Activated CD4-positive, alpha-beta T cell treated with anti-CD3 and anti-CD28 coated beads for 36 hours (primary cell): ENCODE measurements around the gene MGAT5B. TPM values are rescaled to one million over a fixed set of nuclear protein-coding genes. Genes with fewer than 3 reads are reported as not detected.

ENCODE experiments used
- ATAC-seq: fragments of 200-7000 bp; cut with Tn5 transposase; one replicate; pipeline ENCODE4 v1.10.0; 2021; ENCODE audit warnings: mild to moderate bottlenecking, moderate library complexity
- CTCF ChIA-PET: fragments of 350-600 bp; sonication (Branson Sonifier 250); formaldehyde crosslinking; loops from one replicate; lab custom pipeline; 2021; ENCODE audit warnings: antibody characterized with exemption; lab: Charles Lee
- POLR2A ChIA-PET: fragments of 350-600 bp; sonication (Branson Sonifier 250); formaldehyde crosslinking; loops from one replicate; lab custom pipeline; 2021; ENCODE audit warnings: antibody characterized with exemption, inconsistent platforms; lab: Charles Lee
- DNase-seq: peaks from one replicate; pipeline ENCODE4 v3.0.0-alpha.2; 2020
- H3K27ac Mint-ChIP-seq: one replicate; pipeline ENCODE4 v1.8.0; 2021; ENCODE audit warnings: mixed read lengths
- H3K27me3 Mint-ChIP-seq: one replicate; pipeline ENCODE4 v1.8.0; 2021; ENCODE audit warnings: mixed read lengths
- H3K36me3 Mint-ChIP-seq: one replicate; pipeline ENCODE4 v1.8.0; 2021; ENCODE audit warnings: low read depth, mixed read lengths
- H3K4me1 Mint-ChIP-seq: one replicate; pipeline ENCODE4 v1.8.0; 2021; ENCODE audit warnings: mixed read lengths
- H3K4me3 Mint-ChIP-seq: one replicate; pipeline ENCODE4 v1.8.0; 2021; ENCODE audit warnings: mild to moderate bottlenecking, moderate library complexity, mixed read lengths
- H3K9me3 Mint-ChIP-seq: one replicate; pipeline ENCODE4 v1.8.0; 2021; ENCODE audit warnings: low read depth, mixed read lengths
- intact Hi-C, 2 experiments: fragments of 100-400 bp; cut with DNase I in 1 of 2; cut with micrococcal nuclease in 1 of 2; formaldehyde crosslinking; loops; one replicate each; pipeline versions ENCODE4 v1.14.2 to v1.15.1; 2022 to 2024; cut with DNase I, micrococcal nuclease
- total RNA-seq, 2 experiments: library from RNA; stranded (reverse); gene quantifications; one replicate each; pipeline ENCODE4 v1.2.3, GENCODE V29; 2021

Gene MGAT5B
- total RNA-seq, 2 experiments from 2014 or later, result not detected

DNA sequence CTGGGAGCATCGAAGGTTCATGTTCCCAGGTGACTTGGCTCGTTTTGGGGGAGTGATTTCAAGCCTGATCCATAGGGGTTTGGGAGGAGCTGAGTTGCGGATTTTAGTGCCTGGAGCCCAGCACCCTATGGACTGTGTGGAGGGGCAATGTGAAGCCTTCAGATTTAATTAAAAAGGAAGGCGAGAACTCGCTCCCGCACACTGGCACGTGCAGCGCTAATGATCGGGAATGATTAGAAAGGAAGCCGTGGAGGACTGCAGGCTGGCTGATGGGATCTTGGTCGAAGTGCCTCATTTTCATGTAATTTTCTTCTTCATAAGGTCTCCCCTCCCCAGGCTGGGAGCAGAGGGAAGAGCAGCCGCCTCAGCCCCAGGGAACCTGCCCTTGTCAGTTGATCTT lies 12.8 kb downstream of the MGAT5B start:
- Mint-ChIP-seq H3K9me3 (no peaks in the 10 kb centered on the region), H3K27ac (no peak overlapping the region), H3K4me1 (no peaks in the 10 kb centered on the region), H3K36me3 (no peaks in the 10 kb centered on the region), H3K27me3 (no peaks in the 10 kb centered on the region), H3K4me3 (no peak overlapping the region)
- CTCF ChIA-PET, result interaction anchor here (0.7 kb wide), 2 partner anchors 248 to 686 kb away, joined by 3 read pairs; no protein-coding TSS in a partner anchor
- intact Hi-C loops, result no loop called here
- DNase-seq (no peak), ATAC-seq (no peak)
- POLR2A ChIA-PET, result no interaction called here

DNA sequence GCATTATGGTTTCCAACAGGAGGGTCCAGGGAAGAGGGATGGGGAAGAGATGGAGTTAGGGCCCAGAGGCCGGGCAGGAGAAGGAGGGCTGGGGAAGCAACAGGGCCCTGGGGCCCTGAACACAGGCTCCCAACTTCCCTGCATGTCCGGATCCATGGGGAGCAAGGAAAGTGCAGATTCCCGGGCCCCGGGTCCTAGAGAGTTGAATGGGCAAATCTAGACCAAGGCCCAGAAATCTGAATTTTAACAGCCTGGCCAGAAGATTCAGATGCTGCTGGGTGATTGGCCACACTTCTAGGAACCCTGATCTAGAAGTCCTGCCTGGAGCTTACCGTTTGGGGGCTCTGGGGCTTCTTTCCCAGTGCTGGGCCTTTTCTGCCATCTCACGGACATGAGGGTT lies 13.2 kb downstream of the MGAT5B start:
- ChIA-PET POLR2A (no interaction called here), CTCF (interaction anchor here (0.7 to 1.2 kb wide), 4 partner anchors 9 to 686 kb away, joined by 3 to 5 read pairs (median 3); no protein-coding TSS in a partner anchor)
- intact Hi-C loops, result no loop called here
- Mint-ChIP-seq H3K9me3 (no peaks in the 10 kb centered on the region), H3K27me3 (no peaks in the 10 kb centered on the region), H3K4me3 (no peak overlapping the region), H3K36me3 (no peaks in the 10 kb centered on the region), H3K27ac (no peak overlapping the region), H3K4me1 (no peaks in the 10 kb centered on the region)
- no peak for DNase-seq
- ATAC-seq, result no peak

DNA sequence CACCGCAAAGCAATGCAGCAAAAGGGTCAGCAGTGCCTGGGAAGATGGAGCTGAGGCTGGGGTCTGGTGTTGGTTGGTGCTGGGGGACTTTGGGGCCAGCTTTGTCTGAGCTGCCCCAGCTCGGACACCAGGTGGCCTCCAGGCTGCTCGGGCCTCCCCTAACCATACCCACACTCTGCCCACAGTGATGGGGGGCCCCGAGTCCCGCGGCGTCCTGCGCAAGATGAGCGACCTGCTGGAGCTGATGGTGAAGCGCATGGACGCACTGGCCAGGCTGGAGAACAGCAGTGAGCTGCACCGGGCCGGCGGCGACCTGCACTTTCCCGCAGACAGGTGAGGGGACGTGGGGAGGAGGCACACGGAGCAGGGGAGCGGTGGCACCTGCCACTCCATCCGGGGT lies 13.8 kb downstream of the MGAT5B start:
- ChIA-PET POLR2A (no interaction called here), CTCF (interaction anchor here (0.7 to 1.2 kb wide), 2 partner anchors 9 to 182 kb away, joined by 3 to 5 read pairs; no protein-coding TSS in a partner anchor)
- Mint-ChIP-seq H3K27me3 (no peaks in the 10 kb centered on the region), H3K9me3 (no peaks in the 10 kb centered on the region), H3K27ac (no peak overlapping the region), H3K4me3 (no peak overlapping the region), H3K4me1 (no peaks in the 10 kb centered on the region), H3K36me3 (no peaks in the 10 kb centered on the region)
- ATAC-seq (no peak), DNase-seq (no peak)
- intact Hi-C loops, result no loop called here

- no peaks in the 10 kb centered on the region for H3K9me3 Mint-ChIP-seq
- no peak overlapping the region for H3K27ac Mint-ChIP-seq
- no peaks in the 10 kb centered on the region for H3K4me1 Mint-ChIP-seq
- CTCF ChIA-PET, result interaction anchor here (0.6 to 1.6 kb wide), 3 partner anchors 16 to 172 kb away, joined by 3 to 5 read pairs (median 3); partner anchors contain the start of gene MGAT5B
- no peaks in the 10 kb centered on the region for H3K36me3 Mint-ChIP-seq
- no peak overlapping the region for H3K4me3 Mint-ChIP-seq
- no peaks in the 10 kb centered on the region for H3K27me3 Mint-ChIP-seq
- POLR2A ChIA-PET, result interaction anchor here (0.6 kb wide), 1 partner anchor 112 kb away, joined by 3 read pairs; no protein-coding TSS in a partner anchor
- no peak for DNase-seq
- intact Hi-C loops, result no loop called here
- ATAC-seq, result no peak
These were observed 15.7 kb downstream of the MGAT5B start for GRCh38 chr17:76883744-76884525.

- Mint-ChIP-seq H3K4me1 (no peaks in the 10 kb centered on the region), H3K4me3 (no peak overlapping the region), H3K9me3 (no peaks in the 10 kb centered on the region), H3K27ac (no peak overlapping the region), H3K27me3 (no peaks in the 10 kb centered on the region), H3K36me3 (no peaks in the 10 kb centered on the region)
- ChIA-PET POLR2A (interaction anchor here (0.6 kb wide), 1 partner anchor 70 kb away, joined by 3 read pairs; no protein-coding TSS in a partner anchor), CTCF (interaction anchor here (0.6 kb wide), 1 partner anchor 68 kb away, joined by 3 read pairs; no protein-coding TSS in a partner anchor)
- ATAC-seq, result no peak
- intact Hi-C loops, result no loop called here
- no peak for DNase-seq
These were observed 17.0 kb downstream of the MGAT5B start for GRCh38 chr17:76884995-76885893.

GRCh38 chr17:76885894-76886290 lies 17.7 kb downstream of the MGAT5B start:
- no peak overlapping the region for H3K27ac Mint-ChIP-seq
- ChIA-PET POLR2A (interaction anchor here (0.6 kb wide), 1 partner anchor 71 kb away, joined by 3 read pairs; no protein-coding TSS in a partner anchor), CTCF (no interaction called here)
- no peak overlapping the region for H3K4me3 Mint-ChIP-seq
- no peaks in the 10 kb centered on the region for H3K27me3 Mint-ChIP-seq
- ATAC-seq, result no peak
- no peaks in the 10 kb centered on the region for H3K9me3 Mint-ChIP-seq
- H3K4me1 Mint-ChIP-seq, result no peaks in the 10 kb centered on the region
- H3K36me3 Mint-ChIP-seq, result no peaks in the 10 kb centered on the region
- no peak for DNase-seq
- intact Hi-C loops, result no loop called here

GRCh38 chr17:76886395-76886794 lies 18.2 kb downstream of the MGAT5B start:
- ChIA-PET CTCF (no interaction called here), POLR2A (no interaction called here)
- Mint-ChIP-seq H3K9me3 (no peaks in the 10 kb centered on the region), H3K36me3 (no peaks in the 10 kb centered on the region), H3K27me3 (no peaks in the 10 kb centered on the region), H3K27ac (no peak overlapping the region), H3K4me1 (no peaks in the 10 kb centered on the region), H3K4me3 (no peak overlapping the region)
- no peak for ATAC-seq
- intact Hi-C loops, result no loop called here
- DNase-seq, result no peak

DNA sequence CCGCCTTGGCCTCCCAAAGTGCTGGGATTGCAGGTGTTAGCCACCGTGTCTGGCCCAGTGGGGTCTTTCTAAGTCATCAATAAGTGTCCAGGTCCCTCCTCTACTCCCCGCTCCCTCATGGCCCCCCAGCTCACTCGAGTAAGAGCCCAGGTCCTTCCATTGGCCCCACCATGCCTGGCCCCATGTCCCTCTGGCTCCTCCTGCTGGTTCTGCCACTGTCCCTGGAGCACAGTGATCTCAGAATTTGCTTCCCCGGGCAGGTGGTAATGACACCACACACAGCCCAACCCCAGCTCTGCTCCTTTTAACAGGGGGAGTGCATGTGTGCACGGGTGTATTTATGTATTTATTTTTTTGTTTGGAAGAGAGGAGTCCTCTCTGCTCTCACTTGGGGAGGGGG lies 19.6 kb downstream of the MGAT5B start:
- Mint-ChIP-seq H3K4me1 (no peaks in the 10 kb centered on the region), H3K4me3 (no peak overlapping the region), H3K9me3 (no peaks in the 10 kb centered on the region), H3K27ac (no peak overlapping the region), H3K27me3 (no peaks in the 10 kb centered on the region), H3K36me3 (no peaks in the 10 kb centered on the region)
- DNase-seq (no peak), ATAC-seq (no peak)
- ChIA-PET CTCF (no interaction called here), POLR2A (no interaction called here)
- intact Hi-C loops, result no loop called here

GRCh38 chr17:76888661-76889060 lies 20.5 kb downstream of the MGAT5B start:
- ChIA-PET POLR2A (no interaction called here), CTCF (interaction anchor here (0.6 kb wide), 2 partner anchors 174 to 501 kb away, joined by 3 to 4 read pairs; no protein-coding TSS in a partner anchor)
- no peaks in the 10 kb centered on the region for H3K9me3 Mint-ChIP-seq
- no peak for ATAC-seq
- H3K36me3 Mint-ChIP-seq, result no peaks in the 10 kb centered on the region
- H3K4me1 Mint-ChIP-seq, result no peaks in the 10 kb centered on the region
- DNase-seq, result no peak
- H3K27me3 Mint-ChIP-seq, result no peaks in the 10 kb centered on the region
- no peak overlapping the region for H3K4me3 Mint-ChIP-seq
- H3K27ac Mint-ChIP-seq, result no peak overlapping the region
- intact Hi-C loops, result no loop called here

GRCh38 chr17:76889323-76889722 lies 21.1 kb downstream of the MGAT5B start:
- POLR2A ChIA-PET, result no interaction called here
- ATAC-seq (no peak), DNase-seq (no peak)
- Mint-ChIP-seq H3K27ac (no peak overlapping the region), H3K4me3 (no peak overlapping the region), H3K36me3 (no peaks in the 10 kb centered on the region), H3K9me3 (no peaks in the 10 kb centered on the region), H3K4me1 (no peaks in the 10 kb centered on the region), H3K27me3 (no peaks in the 10 kb centered on the region)
- intact Hi-C loops, result no loop called here
- CTCF ChIA-PET, result interaction anchor here (0.6 kb wide), 1 partner anchor 175 kb away, joined by 3 read pairs; no protein-coding TSS in a partner anchor

DNA sequence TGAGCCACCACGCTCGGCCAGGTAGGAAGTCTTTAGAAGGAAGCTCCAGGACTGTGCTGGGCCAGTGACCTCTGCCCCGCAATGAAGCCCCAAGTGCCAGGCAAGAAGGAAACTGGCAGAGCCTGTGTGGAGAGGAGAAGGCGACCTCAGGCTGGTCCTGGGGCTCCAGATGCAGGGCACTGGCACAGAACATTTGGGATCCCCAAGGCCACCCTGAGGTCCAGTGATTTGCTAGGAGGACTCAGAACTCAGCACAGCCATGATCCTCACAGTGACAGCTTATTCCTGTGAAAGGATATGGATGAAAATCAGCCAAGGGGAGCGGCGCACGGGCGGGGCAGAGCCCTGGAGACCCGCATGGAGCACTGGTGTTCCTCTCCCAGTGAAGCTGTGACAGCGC lies 24.1 kb downstream of the MGAT5B start:
- ATAC-seq (no peak), DNase-seq (no peak)
- Mint-ChIP-seq H3K27me3 (no peaks in the 10 kb centered on the region), H3K36me3 (no peaks in the 10 kb centered on the region), H3K9me3 (no peaks in the 10 kb centered on the region), H3K27ac (no peak overlapping the region), H3K4me1 (no peaks in the 10 kb centered on the region), H3K4me3 (no peak overlapping the region)
- intact Hi-C loops, result no loop called here
- ChIA-PET POLR2A (no interaction called here), CTCF (no interaction called here)
